Chondrocyte (in vitro differentiated cells): ENCODE data around the gene DNAH12. TPM values are rescaled to one million over a fixed set of nuclear protein-coding genes. Genes with fewer than 3 reads are reported as not detected.
"Not testable (repeated sequence)": the region's sequence is repeated elsewhere in the genome, so short reads cannot be mapped to it uniquely, and the experiment has no call there.

Source experiments
- DNase-seq: peaks from one replicate; pipeline ENCODE4 v3.0.0; 2021; ENCODE audit warnings: mixed read lengths, low spot score
- H3K27ac Mint-ChIP-seq: one replicate; pipeline ENCODE4 v1.8.0; 2021; ENCODE audit warnings: mild to moderate bottlenecking, moderate library complexity, mixed read lengths; ENCODE audit not compliant: unreplicated experiment
- H3K27me3 Mint-ChIP-seq: 2 replicates; pipeline ENCODE4 v1.8.0; 2021; ENCODE audit warnings: low read depth, mixed read lengths
- H3K36me3 Mint-ChIP-seq: 2 replicates; pipeline ENCODE4 v1.8.0; 2021; ENCODE audit warnings: low read depth, mixed read lengths
- H3K4me1 Mint-ChIP-seq: 2 replicates; pipeline ENCODE4 v1.8.0; 2021; ENCODE audit warnings: low read depth, mild to moderate bottlenecking, mixed read lengths
- H3K4me3 Mint-ChIP-seq: one replicate; pipeline ENCODE4 v1.8.0; 2021; ENCODE audit warnings: mild to moderate bottlenecking, moderate library complexity, mixed read lengths; ENCODE audit not compliant: unreplicated experiment
- H3K9me3 Mint-ChIP-seq: 2 replicates; pipeline ENCODE4 v1.8.0; 2021; ENCODE audit warnings: low read depth, mixed read lengths
- CTCF ChIP-seq: fragments of 200-600 bp; sonication (generic); IDR thresholded peaks from 2 replicates; pipeline ENCODE4 v1.5.0; 2021; ENCODE audit warnings: antibody characterized with exemption, mild to moderate bottlenecking, moderate library complexity
- total RNA-seq: library from RNA; stranded (reverse); gene quantifications from 3 replicates; pipeline ENCODE4 v1.2.1, GENCODE V29; 2021

Gene DNAH12
- total RNA-seq, 1 donor from 2014 or later = 0.02 TPM

DNA sequence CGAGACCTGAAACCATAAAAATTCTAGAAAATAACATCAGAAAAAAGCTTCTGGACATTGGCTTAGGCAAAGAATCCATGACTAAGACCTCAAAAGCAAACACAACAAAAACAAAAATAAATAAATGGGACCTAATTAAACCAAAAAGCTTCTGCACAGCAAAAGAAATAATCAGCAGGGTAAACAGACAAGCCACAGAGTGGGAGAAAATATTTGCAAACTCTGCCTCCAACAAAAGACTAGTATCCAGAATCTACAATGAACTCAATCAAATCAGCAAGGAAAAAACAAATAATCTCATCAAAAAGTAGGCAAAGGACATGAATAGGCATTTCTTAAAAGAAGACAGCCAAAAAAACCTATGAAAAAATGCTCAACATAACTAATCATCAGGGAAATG, 59.6 kb downstream of the DNAH12 start:
- H3K4me1 Mint-ChIP-seq = no peaks in the 10 kb centered on the region
- no peak for DNase-seq
- peaks cover under 1% of the 10 kb centered on the region for H3K36me3 Mint-ChIP-seq
- H3K27ac Mint-ChIP-seq = no peak overlapping the region
- H3K9me3 Mint-ChIP-seq = peaks cover 5% of the 10 kb centered on the region
- H3K4me3 Mint-ChIP-seq = no peak overlapping the region
- peaks cover 8% of the 10 kb centered on the region for H3K27me3 Mint-ChIP-seq
- TF ChIP-seq CTCF = no peak

- H3K27me3 Mint-ChIP-seq, H3K27ac Mint-ChIP-seq, H3K36me3 Mint-ChIP-seq, H3K4me3 Mint-ChIP-seq, DNase-seq, H3K4me1 Mint-ChIP-seq: not testable (repeated sequence)
- peaks cover 16% of the 10 kb centered on the region for H3K9me3 Mint-ChIP-seq
These were observed 67.0 kb downstream of the DNAH12 start for GRCh38 chr3:57477193-57477592.

DNA sequence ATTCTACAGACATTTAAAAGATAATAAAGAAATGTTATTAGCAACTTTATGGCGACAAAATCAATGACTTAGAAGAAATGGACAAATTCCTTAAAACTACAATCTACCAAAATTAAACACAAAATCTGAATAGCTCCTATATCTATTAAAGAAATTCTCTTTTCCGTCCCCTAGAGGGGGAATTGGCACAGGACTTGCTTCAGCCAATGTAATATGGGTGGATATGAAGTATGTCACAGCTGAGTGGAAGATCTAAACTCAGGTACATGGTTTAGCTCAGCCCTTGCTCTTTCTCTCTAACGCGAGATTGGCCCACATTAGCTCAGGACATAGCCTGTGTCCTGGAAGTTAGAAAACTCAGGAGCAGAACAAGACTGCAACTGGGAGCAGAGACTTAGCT, 79.3 kb downstream of the DNAH12 start:
- Mint-ChIP-seq H3K36me3 (no peaks in the 10 kb centered on the region), H3K9me3 (no peaks in the 10 kb centered on the region), H3K4me1 (no peaks in the 10 kb centered on the region), H3K27ac (no peak overlapping the region), H3K27me3 (peaks cover 11% of the 10 kb centered on the region), H3K4me3 (no peak overlapping the region)
- no peak for DNase-seq
- peak; percentile 60 for TF ChIP-seq CTCF

- no peak for TF ChIP-seq CTCF
- DNase-seq = no peak
- Mint-ChIP-seq H3K27ac (no peak overlapping the region), H3K27me3 (peaks cover 15% of the 10 kb centered on the region), H3K9me3 (no peaks in the 10 kb centered on the region), H3K36me3 (no peaks in the 10 kb centered on the region), H3K4me1 (no peaks in the 10 kb centered on the region), H3K4me3 (no peak overlapping the region)
These were observed 80.1 kb downstream of the DNAH12 start for GRCh38 chr3:57464011-57464410.

DNA sequence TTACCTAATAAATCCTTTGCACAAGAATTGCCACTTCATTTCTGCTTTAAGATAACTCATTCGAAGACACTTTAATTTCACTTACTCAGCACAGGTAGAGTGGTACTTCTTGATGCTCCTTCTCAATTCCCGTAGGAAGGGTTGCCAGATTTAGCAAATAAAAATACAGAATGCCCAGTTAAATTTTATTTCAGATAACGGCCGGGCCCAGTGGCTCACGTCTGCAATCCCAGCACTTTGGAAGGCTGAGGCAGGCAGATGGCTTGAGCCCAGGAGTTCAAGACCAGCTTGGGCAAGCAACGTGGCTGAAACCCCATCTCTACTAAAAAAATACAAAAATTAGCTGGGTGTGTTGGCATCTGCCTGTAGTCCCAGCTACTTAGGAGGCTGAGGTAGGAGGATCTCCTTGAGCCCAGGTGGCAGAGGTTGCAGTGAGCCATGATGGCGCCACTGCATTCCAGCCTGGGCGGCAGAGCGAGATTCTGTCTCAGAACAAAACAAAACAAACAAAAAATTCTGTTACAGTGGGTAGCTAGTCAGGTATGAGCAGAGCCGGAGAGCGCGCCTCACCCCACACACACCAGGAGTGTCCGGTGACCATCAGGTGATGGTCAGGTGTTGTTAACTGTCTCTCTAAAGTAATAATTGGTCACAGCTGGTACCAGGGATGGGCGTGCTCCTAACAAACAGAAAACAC, 92.8 kb downstream of the DNAH12 start:
- no peaks in the 10 kb centered on the region for H3K36me3 Mint-ChIP-seq

DNA sequence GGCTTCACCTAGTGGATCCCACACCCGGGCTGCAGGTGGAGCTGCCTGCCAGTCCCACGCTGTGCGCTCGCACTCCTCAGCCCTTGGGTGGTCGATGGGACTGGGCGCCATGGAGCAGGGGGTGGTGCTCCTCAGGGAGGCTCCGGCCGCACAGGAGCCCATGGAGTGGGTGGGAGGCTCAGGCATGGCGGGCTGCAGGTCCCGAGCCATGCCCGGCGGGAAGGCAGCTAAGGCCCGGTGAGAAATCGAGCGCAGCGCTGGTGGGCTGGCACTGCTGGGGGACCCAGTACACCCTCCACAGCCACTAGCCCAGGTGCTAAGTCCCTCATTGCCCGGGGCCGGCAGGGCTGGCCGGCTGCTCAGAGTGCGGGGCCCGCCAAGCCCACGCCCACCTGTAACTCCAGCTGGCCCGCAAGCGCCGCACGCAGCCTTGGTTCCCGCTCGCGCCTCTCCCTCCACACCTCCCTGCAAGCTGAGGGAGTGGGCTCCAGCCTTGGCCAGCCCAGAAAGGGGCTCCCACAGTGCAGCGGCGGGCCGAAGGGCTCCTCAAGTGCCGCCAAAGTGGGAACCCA, 94.8 kb downstream of the DNAH12 start:
- H3K36me3 Mint-ChIP-seq, DNase-seq, H3K4me1 Mint-ChIP-seq, H3K27ac Mint-ChIP-seq, H3K4me3 Mint-ChIP-seq, H3K27me3 Mint-ChIP-seq, H3K9me3 Mint-ChIP-seq: not testable (repeated sequence)

More for the DNA sequence above, 92.8 kb downstream of the DNAH12 start:
- Mint-ChIP-seq H3K4me1 (peaks cover 6% of the 10 kb centered on the region), H3K27ac (no peak overlapping the region), H3K27me3 (peaks cover 3% of the 10 kb centered on the region), H3K9me3 (no peaks in the 10 kb centered on the region), H3K4me3 (no peak overlapping the region)
- no peak for TF ChIP-seq CTCF
- DNase-seq = no peak

DNA sequence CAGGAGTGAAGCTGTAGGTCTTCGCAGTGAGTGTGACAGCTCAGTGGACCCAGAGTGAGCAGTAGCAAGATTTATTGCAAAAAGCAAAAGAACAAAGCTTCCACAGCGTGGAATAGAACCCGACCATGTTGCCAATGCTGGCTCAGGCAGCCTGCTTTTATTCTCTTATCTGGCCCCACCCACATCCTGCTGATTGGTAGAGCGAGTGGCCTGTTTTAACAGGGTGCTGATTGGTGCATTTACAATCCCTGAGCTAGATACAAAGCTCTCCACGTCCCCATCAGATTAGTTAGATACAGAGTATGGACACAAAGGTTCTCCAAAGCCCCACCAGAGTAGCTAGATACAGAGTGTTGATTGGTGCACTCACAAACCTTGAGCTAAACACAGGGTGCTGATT, 95.7 kb downstream of the DNAH12 start:
- not testable (repeated sequence) for H3K27me3 Mint-ChIP-seq, H3K9me3 Mint-ChIP-seq, H3K27ac Mint-ChIP-seq, H3K36me3 Mint-ChIP-seq, H3K4me3 Mint-ChIP-seq, H3K4me1 Mint-ChIP-seq, DNase-seq
